RKO (cell line): ENCODE measurements around the gene RHOT1.

ENCODE experiments used
- DNase-seq: peaks from one replicate; pipeline ENCODE4 v3.0.0-alpha.2; 2016; ENCODE audit warnings: low spot score

The RHOT1 gene

GRCh38 chr17:32269377-32269776, 127.1 kb downstream of the RHOT1 start:
- DNase-seq: no peak

DNA sequence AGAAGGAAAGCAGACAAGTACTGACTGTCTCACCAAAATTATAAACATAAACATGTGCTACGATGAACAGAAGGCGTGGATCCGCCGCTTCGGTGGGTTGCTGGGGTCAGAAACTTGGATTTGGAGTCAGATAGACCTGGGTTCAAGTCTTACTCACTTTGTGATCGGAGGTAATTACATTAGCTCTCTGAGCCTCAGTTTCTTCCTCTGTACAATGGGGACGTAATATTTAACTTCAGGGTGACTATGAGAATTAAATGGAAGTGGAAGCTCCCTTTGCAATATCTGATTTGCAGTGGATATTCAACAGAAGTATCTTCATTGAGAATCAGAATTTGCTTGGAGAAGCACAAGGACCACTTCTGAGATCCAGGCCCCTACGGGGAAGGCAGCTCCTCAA, 129.5 kb downstream of the RHOT1 start:
- no peak for DNase-seq

GRCh38 chr17:32274101-32274500, 131.8 kb downstream of the RHOT1 start:
- DNase-seq: no peak

DNA sequence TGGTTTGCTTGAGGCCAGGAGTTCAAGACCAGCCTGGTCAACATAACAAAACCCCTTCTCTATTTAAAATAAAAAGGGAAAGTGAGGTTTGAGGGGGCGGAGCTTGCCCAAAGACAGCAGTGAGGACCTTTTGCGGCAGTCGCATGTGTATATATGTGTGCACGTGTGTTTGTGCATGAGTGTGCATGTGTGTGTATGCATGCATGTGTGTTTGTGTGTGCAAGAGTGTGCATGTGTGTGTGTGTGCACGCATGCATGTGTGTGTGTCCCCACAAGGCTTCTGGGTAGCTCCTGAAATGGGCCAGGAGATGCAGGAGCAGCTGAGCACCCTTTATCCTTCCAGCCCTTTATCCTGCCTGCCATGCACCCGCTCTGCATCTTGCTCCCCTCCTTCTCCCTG, 132.3 kb downstream of the RHOT1 start:
- no peak for DNase-seq
